ENCODE results near the gene LSM7. TPM values are rescaled to one million over a fixed set of nuclear protein-coding genes. Genes with fewer than 3 reads are reported as not detected.

LSM7 gene
- total and polyA plus RNA-seq, 2 experiments from 2014 or later: 299 to 409 TPM

- TF ChIP-seq NANOG (IDR thresholded peaks at IDR 0.05; ENCODE audit: borderline replicate concordance): no peak
- no peak for TF ChIP-seq EZH2phosphoT487 (IDR thresholded peaks at IDR 0.05; ENCODE audit: unreplicated experiment)
- TF ChIP-seq, protein P1, sequence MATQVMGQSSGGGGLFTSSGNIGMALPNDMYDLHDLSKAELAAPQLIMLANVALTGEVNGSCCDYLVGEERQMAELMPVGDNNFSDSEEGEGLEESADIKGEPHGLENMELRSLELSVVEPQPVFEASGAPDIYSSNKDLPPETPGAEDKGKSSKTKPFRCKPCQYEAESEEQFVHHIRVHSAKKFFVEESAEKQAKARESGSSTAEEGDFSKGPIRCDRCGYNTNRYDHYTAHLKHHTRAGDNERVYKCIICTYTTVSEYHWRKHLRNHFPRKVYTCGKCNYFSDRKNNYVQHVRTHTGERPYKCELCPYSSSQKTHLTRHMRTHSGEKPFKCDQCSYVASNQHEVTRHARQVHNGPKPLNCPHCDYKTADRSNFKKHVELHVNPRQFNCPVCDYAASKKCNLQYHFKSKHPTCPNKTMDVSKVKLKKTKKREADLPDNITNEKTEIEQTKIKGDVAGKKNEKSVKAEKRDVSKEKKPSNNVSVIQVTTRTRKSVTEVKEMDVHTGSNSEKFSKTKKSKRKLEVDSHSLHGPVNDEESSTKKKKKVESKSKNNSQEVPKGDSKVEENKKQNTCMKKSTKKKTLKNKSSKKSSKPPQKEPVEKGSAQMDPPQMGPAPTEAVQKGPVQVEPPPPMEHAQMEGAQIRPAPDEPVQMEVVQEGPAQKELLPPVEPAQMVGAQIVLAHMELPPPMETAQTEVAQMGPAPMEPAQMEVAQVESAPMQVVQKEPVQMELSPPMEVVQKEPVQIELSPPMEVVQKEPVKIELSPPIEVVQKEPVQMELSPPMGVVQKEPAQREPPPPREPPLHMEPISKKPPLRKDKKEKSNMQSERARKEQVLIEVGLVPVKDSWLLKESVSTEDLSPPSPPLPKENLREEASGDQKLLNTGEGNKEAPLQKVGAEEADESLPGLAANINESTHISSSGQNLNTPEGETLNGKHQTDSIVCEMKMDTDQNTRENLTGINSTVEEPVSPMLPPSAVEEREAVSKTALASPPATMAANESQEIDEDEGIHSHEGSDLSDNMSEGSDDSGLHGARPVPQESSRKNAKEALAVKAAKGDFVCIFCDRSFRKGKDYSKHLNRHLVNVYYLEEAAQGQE (IDR thresholded peaks at IDR 0.05; ENCODE audit: unreplicated experiment): no peak
- TF ChIP-seq CREB1 (CRISPR knock-in tag; IDR thresholded peaks at IDR 0.05; ENCODE audit: low read depth): no peak
- no peak for TF ChIP-seq ZNF331 (CRISPR knock-in tag; IDR thresholded peaks at IDR 0.05; ENCODE audit: low read depth)
- no peak for TF ChIP-seq ZNF114 (CRISPR knock-in tag; IDR thresholded peaks at IDR 0.05)
- TF ChIP-seq STAT1 (IDR thresholded peaks at IDR 0.05; ENCODE audit: unreplicated experiment): no peak
- TF ChIP-seq CTCF (conservative IDR thresholded peaks at IDR 0.05; ENCODE audit: low read depth in 2 of 2): no peak
- no peak for TF ChIP-seq JUNB (IDR thresholded peaks at IDR 0.05; ENCODE audit: unreplicated experiment)
Observed at GRCh38 chr19:2341982-2342381, 13.6 kb upstream of the LSM7 start (continued).

GRCh38 chr19:2341244-2341751, 12.9 kb upstream of the LSM7 start:
- Histone ChIP-seq H3K9me2 (ENCODE audit: insufficient read depth) (no peaks in the 10 kb centered on the region), H3K27me3 (ENCODE audit: insufficient read depth) (no peaks in the 10 kb centered on the region), H2AFZ (no peak overlapping the region), H3K79me2 (replicated peaks; ENCODE audit: insufficient read depth) (peaks cover 1% of the 10 kb centered on the region), H3K27ac (ENCODE audit: low read depth) (no peak overlapping the region), H3K4me2 (no peak overlapping the region), H3F3A (replicated peaks; ENCODE audit: low read depth) (peaks cover 4% of the 10 kb centered on the region), H3K36me3 (ENCODE audit: insufficient read depth) (no peaks in the 10 kb centered on the region), H3K4me1 (ENCODE audit: insufficient read depth) (no peaks in the 10 kb centered on the region), H4K20me1 (replicated peaks; ENCODE audit: insufficient read depth) (peaks cover 3% of the 10 kb centered on the region), H3K4me3 (no peak overlapping the region)
- no peak overlapping the region for H3K27ac Mint-ChIP-seq
- peaks cover 17% of the 10 kb centered on the region for H3K36me3 Mint-ChIP-seq (ENCODE audit: low read depth)
- H3K4me3 Mint-ChIP-seq: no peak overlapping the region
- H3K4me1 Mint-ChIP-seq: peaks cover 7% of the 10 kb centered on the region; the same call in 2 of the 3 replicates
- H3K9me3 Mint-ChIP-seq: peaks cover 1% of the 10 kb centered on the region; the same call in 1 of the 3 replicates
- TF ChIP-seq NANOG (IDR thresholded peaks at IDR 0.05; ENCODE audit: borderline replicate concordance): no peak
- TF ChIP-seq, protein P1 (IDR thresholded peaks at IDR 0.05; ENCODE audit: unreplicated experiment): no peak
- TF ChIP-seq CREB1 (CRISPR knock-in tag; IDR thresholded peaks at IDR 0.05; ENCODE audit: low read depth): no peak
- no peak for TF ChIP-seq STAT1 (IDR thresholded peaks at IDR 0.05; ENCODE audit: unreplicated experiment)
- no peak for TF ChIP-seq ZNF331 (CRISPR knock-in tag; IDR thresholded peaks at IDR 0.05; ENCODE audit: low read depth)
- TF ChIP-seq CTCF (conservative IDR thresholded peaks at IDR 0.05; ENCODE audit: low read depth in 2 of 2): no peak
- TF ChIP-seq, protein P2, sequence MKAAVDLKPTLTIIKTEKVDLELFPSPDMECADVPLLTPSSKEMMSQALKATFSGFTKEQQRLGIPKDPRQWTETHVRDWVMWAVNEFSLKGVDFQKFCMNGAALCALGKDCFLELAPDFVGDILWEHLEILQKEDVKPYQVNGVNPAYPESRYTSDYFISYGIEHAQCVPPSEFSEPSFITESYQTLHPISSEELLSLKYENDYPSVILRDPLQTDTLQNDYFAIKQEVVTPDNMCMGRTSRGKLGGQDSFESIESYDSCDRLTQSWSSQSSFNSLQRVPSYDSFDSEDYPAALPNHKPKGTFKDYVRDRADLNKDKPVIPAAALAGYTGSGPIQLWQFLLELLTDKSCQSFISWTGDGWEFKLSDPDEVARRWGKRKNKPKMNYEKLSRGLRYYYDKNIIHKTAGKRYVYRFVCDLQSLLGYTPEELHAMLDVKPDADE (IDR thresholded peaks at IDR 0.05): no peak
- no peak for TF ChIP-seq JUNB (IDR thresholded peaks at IDR 0.05; ENCODE audit: unreplicated experiment)
- peaks cover 2% of the 10 kb centered on the region for H3K27me3 Mint-ChIP-seq (ENCODE audit: insufficient read depth, low read depth, poor library complexity)
- no peak for ATAC-seq
- no peak for DNase-seq (ENCODE audit: low spot score)

All from GM23338 (cell line).